Ishikawa (cell line): ENCODE data around the gene TMEM126A.

Experiments
- CEBPB ChIP-seq: IDR thresholded peaks from 2 replicates; pipeline ENCODE4 v1.6.1; 2012
- CREB1 ChIP-seq: IDR thresholded peaks from 2 replicates; pipeline ENCODE4 v1.6.1; 2012; ENCODE audit warnings: low read depth
- EGR1 ChIP-seq: IDR thresholded peaks from 2 replicates; pipeline ENCODE4 v1.6.1; 2012
- EP300 ChIP-seq: IDR thresholded peaks from 2 replicates; pipeline ENCODE4 v1.6.1; 2012; ENCODE audit warnings: borderline replicate concordance
- FOXM1 ChIP-seq: IDR thresholded peaks from 2 replicates; pipeline ENCODE4 v1.6.1; 2012; ENCODE audit warnings: low read depth, borderline replicate concordance
- MAX ChIP-seq: IDR thresholded peaks from 2 replicates; pipeline ENCODE4 v1.6.1; 2012
- NFIC ChIP-seq: IDR thresholded peaks from 2 replicates; pipeline ENCODE4 v1.6.1; 2012
- RAD21 ChIP-seq: IDR thresholded peaks from 2 replicates; pipeline ENCODE4 v1.6.1; 2012; ENCODE audit warnings: low read depth
- REST ChIP-seq: IDR thresholded peaks from 2 replicates; pipeline ENCODE4 v1.6.1; 2012; ENCODE audit warnings: low read depth, mild to moderate bottlenecking
- TAF1 ChIP-seq: IDR thresholded peaks from 2 replicates; pipeline ENCODE4 v1.6.1; 2012; ENCODE audit warnings: low read depth, mild to moderate bottlenecking
- TCF12 ChIP-seq: IDR thresholded peaks from 2 replicates; pipeline ENCODE4 v1.6.1; 2012; ENCODE audit warnings: low read depth
- TEAD4 ChIP-seq: IDR thresholded peaks from 2 replicates; pipeline ENCODE4 v1.6.1; 2012
- USF1 ChIP-seq: IDR thresholded peaks from 2 replicates; pipeline ENCODE4 v1.6.1; 2012
- YY1 ChIP-seq: IDR thresholded peaks from 2 replicates; pipeline ENCODE4 v1.6.1; 2012; ENCODE audit warnings: low read depth
- ZBTB7A ChIP-seq: IDR thresholded peaks from 2 replicates; pipeline ENCODE4 v1.6.1; 2012; ENCODE audit warnings: low read depth

The TMEM126A gene

GRCh38 chr11:85668157-85668556 lies 20.4 kb downstream of the TMEM126A start:
- no peak for TF ChIP-seq EP300
- TF ChIP-seq NFIC: no peak

- TF ChIP-seq REST: no peak
- no peak for TF ChIP-seq TCF12
- no peak for TF ChIP-seq YY1
- no peak for TF ChIP-seq MAX
- TF ChIP-seq CREB1: no peak
- no peak for TF ChIP-seq EP300
- no peak for TF ChIP-seq EGR1
These were observed 24.5 kb downstream of the TMEM126A start for GRCh38 chr11:85672105-85672902.

- TF ChIP-seq USF1 (no peak), EP300 (no peak), CREB1 (no peak), YY1 (no peak), CEBPB (no peak), NFIC (no peak), MAX (no peak)
These were observed 25.6 kb downstream of the TMEM126A start for GRCh38 chr11:85673393-85673792.

GRCh38 chr11:85679576-85679975 lies 31.8 kb downstream of the TMEM126A start:
- TF ChIP-seq NFIC (no peak), EGR1 (no peak), TEAD4 (no peak), EP300 (no peak), FOXM1 (no peak), ZBTB7A (no peak), REST (no peak), YY1 (no peak), TAF1 (no peak), RAD21 (no peak), CREB1 (no peak), TCF12 (no peak), MAX (no peak), USF1 (no peak), CEBPB (no peak)

GRCh38 chr11:85680897-85681296 lies 33.1 kb downstream of the TMEM126A start:
- TF ChIP-seq YY1 (no peak), FOXM1 (no peak), TEAD4 (no peak), TCF12 (no peak), EGR1 (no peak), RAD21 (no peak), USF1 (no peak), NFIC (no peak), TAF1 (no peak), MAX (no peak), EP300 (no peak), REST (no peak), CREB1 (no peak), ZBTB7A (no peak), CEBPB (no peak)
